ENCODE results near the gene APOBEC3F.
A peak's percentile ranks its signal among the peaks of the same experiment; 100 is the strongest.
"Not testable (repeated sequence)": the region's sequence is repeated elsewhere in the genome, so short reads cannot be mapped to it uniquely, and the experiment has no call there.

The APOBEC3F gene

GRCh38 chr22:39040538-39041296, at the start of gene APOBEC3F:
TSS of gene APOBEC3F (plus strand) at chr22:39040864. CDS start at chr22:39040961, 97 bp downstream.
- DNase-seq = peak; percentile 14

DNA sequence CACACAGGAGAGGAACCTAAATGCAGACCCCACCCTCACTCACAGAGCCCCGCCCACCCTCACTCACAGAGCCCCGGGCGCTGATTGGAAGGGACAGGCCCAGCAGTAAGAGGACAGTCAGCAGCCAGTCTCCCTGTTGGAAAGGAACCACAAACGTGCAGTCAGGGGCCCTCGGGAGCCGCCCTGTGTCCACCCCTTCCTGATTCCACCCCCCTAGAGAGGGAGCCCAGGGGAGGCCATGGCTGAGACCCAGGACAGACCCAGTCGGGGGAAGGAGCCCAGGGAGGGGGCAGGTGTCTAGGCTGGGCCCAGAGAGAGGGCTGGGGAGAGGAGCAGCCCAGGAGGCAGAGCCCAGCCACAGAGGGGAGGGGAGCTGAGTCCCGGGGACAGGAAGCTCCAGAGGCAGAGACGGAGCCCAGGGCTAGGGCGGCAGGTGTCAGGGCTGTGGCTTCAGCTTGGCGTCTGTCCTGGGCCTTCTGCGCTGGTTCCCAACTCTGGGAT, 47.7 kb upstream of the APOBEC3F start:
- DNase-seq = not testable (repeated sequence)

DNA sequence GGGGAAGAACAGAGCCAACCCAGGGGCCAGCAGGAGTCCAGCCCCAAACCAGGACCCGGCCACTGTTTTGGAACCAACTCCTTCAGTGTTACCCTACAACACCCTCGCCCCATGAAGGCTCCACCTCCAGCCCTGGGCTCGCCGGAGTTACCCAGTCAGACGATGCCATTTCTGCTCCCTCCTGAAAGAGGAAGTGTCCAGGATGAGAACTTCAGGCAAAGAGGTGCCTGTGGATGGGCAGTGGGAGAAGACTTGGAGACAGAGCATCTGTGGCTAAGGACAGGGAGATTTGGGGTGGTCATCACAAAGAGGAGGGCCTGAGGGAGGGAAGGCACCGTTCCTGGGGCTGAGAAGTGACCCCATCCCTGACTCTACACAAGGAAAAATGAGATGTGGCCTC, 44.6 kb upstream of the APOBEC3F start:
- no peak for DNase-seq

GRCh38 chr22:38997518-38997917, 43.1 kb upstream of the APOBEC3F start:
- DNase-seq = no peak

DNA sequence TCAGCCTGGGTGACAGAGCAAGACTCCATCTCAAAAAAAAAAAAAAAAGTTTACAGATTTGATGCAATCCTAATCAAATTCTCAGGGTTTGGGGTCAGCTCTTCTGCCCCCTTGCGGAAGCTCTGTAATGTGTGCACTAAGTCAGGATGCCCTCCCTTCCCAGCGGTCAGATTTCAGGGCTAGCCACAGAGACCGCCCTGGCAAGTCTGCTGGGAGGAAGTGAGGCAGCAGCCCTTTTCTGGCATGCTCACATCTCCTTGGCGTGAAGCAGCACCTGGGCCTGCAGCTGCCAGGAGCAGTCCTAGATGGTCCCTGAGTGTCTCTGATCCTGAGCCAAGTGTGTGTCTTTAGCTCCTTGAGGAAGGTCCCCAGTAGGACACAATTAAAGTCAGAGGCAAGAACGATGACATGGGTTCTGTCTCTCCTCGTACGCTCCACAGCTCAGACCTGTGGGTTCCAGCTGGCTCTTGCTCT, 37.5 kb upstream of the APOBEC3F start:
- no peak for DNase-seq

DNA sequence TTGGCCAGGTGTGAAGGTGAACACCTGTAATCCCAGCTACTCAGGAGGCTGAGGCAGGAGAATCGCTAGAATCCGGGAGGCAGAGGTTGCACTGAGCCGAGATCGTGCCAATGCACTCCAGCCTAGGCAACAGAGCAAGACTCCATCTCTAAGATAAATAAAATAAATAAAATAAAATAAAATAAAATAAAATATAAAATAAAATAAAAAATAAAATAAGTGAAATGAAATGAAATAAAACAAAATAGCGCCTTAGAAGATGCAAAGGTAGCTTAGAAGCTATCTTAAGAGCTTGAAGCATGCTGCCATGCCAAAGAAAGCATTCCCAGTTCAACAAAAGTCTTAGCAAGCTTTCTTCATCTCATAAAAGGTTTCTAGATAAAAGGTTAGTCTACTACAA, 33.5 kb upstream of the APOBEC3F start:
- no peak for DNase-seq

DNA sequence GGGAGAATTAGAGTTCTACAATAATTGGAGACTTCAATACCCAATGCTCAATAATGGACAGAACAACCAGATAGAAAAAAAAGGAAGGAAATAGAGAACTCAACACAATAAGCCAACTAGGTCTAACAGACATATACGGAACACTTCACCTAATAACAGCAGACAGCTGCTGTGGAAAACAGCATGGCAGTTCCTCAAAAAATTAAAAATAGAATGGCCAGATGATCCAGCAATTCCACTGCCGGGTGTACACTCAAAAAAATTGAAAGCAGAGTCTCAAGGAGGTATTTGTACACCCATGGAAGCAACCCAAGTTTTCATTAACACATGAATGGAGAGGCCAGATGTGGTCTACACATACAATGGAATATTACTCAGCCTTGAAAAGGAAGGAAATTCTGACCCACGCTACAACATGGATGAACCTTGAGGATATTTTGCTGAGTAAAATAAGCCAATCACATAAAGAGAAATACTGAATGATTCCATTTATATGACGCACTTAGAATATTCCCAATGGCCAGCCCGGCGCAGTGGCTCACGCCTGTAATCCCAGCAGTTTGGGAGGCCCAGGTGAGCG, 32.3 kb upstream of the APOBEC3F start:
- DNase-seq = not testable (repeated sequence)

DNA sequence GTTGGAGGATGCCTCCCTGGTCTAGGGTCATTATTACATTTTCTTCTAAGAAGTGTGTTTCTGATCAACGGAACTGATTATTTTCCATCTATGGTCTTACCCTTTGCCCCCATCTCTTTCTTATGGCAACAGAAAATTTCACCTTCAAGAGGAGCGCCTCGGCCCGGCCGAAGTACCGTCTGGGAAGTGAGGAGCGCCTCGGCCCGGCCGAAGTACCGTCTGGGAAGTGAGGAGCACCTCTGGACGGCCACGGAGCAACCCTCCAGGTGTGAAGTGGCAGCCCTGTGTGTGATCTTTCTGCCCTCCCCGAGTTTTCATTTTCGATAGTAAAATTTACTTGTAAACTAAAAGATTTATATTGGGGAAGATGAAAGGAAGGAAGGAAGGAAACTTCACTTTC, 29.7 kb upstream of the APOBEC3F start:
- no peak for DNase-seq

GRCh38 chr22:39012533-39013511, 27.8 kb upstream of the APOBEC3F start:
- no peak for DNase-seq

- not testable (repeated sequence) for DNase-seq
These were observed 27.1 kb upstream of the APOBEC3F start for GRCh38 chr22:39013561-39013941.

- no peak for DNase-seq
These were observed 26.5 kb upstream of the APOBEC3F start, which contains the start of gene APOBEC3C for GRCh38 chr22:39013942-39014722. TSS of gene APOBEC3C (plus strand) at chr22:39014257. CDS start at chr22:39014363, 106 bp downstream.

GRCh38 chr22:39014723-39015121, 25.9 kb upstream of the APOBEC3F start:
- not testable (repeated sequence) for DNase-seq

DNA sequence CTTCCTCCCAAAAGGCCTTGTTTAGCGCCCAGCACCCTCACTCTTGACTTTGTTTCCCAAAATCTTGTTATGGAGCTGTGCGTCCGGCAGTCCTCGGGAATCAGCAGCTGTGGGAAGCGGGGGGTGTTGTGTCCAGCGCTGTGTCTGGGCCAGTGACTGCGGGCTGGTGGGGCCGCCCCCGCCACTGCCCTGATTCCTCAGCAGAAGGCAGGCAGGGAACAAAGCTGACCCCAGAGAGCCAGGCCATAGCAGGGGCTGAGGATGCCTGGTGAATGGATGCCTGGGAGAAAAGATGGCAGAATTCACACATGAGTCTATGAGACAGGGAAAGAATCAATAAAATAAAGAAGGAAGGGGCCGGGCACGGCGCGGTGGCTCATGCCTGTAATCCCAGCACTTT, 24.1 kb upstream of the APOBEC3F start:
- DNase-seq = no peak

GRCh38 chr22:39017596-39018365, 22.9 kb upstream of the APOBEC3F start:
- no peak for DNase-seq

DNA sequence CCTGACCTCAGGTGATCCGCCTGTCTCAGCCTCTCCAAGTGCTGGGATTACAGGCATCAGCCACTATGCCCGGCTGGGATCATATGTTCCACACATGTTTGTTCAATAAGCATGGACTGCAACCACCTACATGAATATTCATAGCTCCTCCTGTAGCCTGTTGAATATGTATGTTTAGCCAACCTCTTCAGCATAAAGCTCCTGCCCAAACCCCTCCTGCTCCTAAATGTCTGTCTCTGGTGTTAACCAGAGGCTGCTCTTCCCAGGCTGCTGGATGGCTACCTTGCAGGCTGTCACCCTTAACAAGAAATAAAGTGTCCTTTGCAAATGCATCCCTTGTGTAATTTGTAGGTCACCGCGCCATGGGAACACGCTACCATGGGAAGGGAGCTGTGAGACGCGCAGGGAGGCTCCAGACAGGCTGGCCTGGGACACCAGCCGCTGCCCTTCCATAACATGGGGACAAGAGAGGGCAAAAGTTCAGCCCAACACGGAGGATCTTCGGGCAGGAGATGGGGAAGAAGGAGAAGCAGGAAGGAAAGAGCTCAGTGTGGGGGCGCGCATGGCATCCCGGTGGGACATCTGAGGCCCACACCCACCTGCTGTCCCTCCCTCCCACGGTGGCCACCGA, 20.5 kb upstream of the APOBEC3F start:
- not testable (repeated sequence) for DNase-seq

GRCh38 chr22:39021552-39022250, 19.0 kb upstream of the APOBEC3F start:
- no peak for DNase-seq

GRCh38 chr22:39024519-39025308, 15.9 kb upstream of the APOBEC3F start:
- no peak for DNase-seq

- no peak for DNase-seq
These were observed 14.0 kb upstream of the APOBEC3F start for GRCh38 chr22:39026509-39027150.

DNA sequence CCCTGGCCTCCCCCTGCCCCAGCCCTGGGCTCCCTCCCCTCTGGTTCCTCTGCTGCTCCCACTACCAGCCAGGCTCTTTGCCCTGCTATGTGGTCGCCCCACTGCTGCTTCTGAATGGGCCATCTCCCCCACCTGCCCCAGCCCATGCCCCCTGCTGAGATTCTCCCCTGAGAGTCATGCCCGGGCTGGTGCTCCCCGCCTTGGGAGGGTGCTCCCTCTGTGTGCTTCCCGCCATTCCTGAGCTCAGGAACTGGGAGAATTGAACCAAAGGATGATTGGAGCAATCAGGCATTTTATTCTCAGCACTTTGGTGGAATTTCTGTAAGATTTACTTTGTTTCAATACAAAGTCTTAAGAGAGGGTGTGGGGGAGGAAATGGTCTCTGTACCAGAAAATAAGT, 12.9 kb upstream of the APOBEC3F start:
- DNase-seq = no peak
